SK-N-SH (cell line): ENCODE results near the gene P2RY6. TPM values are rescaled to one million over a fixed set of nuclear protein-coding genes. Genes with fewer than 3 reads are reported as not detected.

ENCODE experiments used
- CTCF ChIA-PET: fragments of 300-600, 350-600 bp; formaldehyde crosslinking; extraction: SDS; loops from one replicate; lab custom pipeline; 2021; lab: Yijun Ruan, JAX
- POLR2A ChIA-PET: fragments of 350-600 bp; sonication (Branson Sonifier 250); formaldehyde crosslinking; extraction: SDS; loops from one replicate; lab custom pipeline; 2020; ENCODE audit warnings: antibody characterized with exemption, inconsistent platforms; lab: Yijun Ruan, JAX
- DNase-seq: peaks from one replicate; pipeline ENCODE4 v3.0.0; 2012
- H2AFZ ChIP-seq: fragments of 200-600 bp; sonication (generic); 2 replicates; pipeline ENCODE4 v1.8.1; 2016; ENCODE audit warnings: antibody characterized with exemption, mild to moderate bottlenecking, low read depth
- H3F3A ChIP-seq: fragments of 200-600 bp; sonication (generic); replicated peaks from 2 replicates; pipeline ENCODE3; 2016; ENCODE audit warnings: antibody characterized with exemption, mild to moderate bottlenecking; ENCODE audit not compliant: insufficient read depth
- H3K27ac ChIP-seq, 2 experiments: fragments of 200-500 bp in 1 of 2; fragments of 200-600 bp in 1 of 2; sonication (Bioruptor generic) in 1 of 2; sonication (generic), shearing (Covaris generic) in 1 of 2; 2 replicates each; pipeline versions ENCODE4 v1.5.1 to v1.6.1; 2014 to 2016; ENCODE audit warnings: low read depth in 2 of 2, inconsistent platforms in 1 of 2, low read length in 1 of 2, mild to moderate bottlenecking in 1 of 2, mixed read lengths in 1 of 2
- H3K27me3 ChIP-seq: fragments of 200-600 bp; sonication (generic), shearing (Covaris generic); 2 replicates; pipeline ENCODE4 v1.6.1; 2016; ENCODE audit warnings: mixed run types; ENCODE audit not compliant: insufficient read depth
- H3K36me3 ChIP-seq, 2 experiments: fragments of 200-500 bp in 1 of 2; fragments of 200-600 bp in 1 of 2; sonication (Bioruptor generic) in 1 of 2; sonication (generic) in 1 of 2; replicated peaks in 1 of 2; 2 replicates each; pipeline versions ENCODE3 to v1.5.1; 2014 to 2016; ENCODE audit warnings: low read length in 1 of 2, mild to moderate bottlenecking in 1 of 2; ENCODE audit not compliant: insufficient read depth in 2 of 2, control insufficient read depth in 1 of 2
- H3K4me1 ChIP-seq, 2 experiments: fragments of 200-500 bp in 1 of 2; fragments of 200-600 bp in 1 of 2; sonication (Bioruptor generic) in 1 of 2; sonication (generic), shearing (Covaris generic) in 1 of 2; 2 replicates each; pipeline versions ENCODE4 v1.5.1 to v1.6.1; 2014 to 2016; ENCODE audit warnings: low read depth in 1 of 2, low read length in 1 of 2, mixed run types in 1 of 2; ENCODE audit not compliant: insufficient read depth in 2 of 2, control insufficient read depth in 1 of 2
- H3K4me2 ChIP-seq: fragments of 200-600 bp; sonication (generic), shearing (Covaris generic); 2 replicates; pipeline ENCODE4 v1.6.1; 2017; ENCODE audit warnings: mixed run types
- H3K4me3 ChIP-seq, 2 experiments: fragments of 200-500 bp in 1 of 2; fragments of 200-600 bp in 1 of 2; sonication (Bioruptor generic) in 1 of 2; sonication (generic), shearing (Covaris generic) in 1 of 2; 2 replicates each; pipeline versions ENCODE4 v1.5.1 to v1.8.1; 2014 to 2016; ENCODE audit warnings: low read depth in 2 of 2, inconsistent platforms in 1 of 2, low read length in 1 of 2, mild to moderate bottlenecking in 1 of 2, mixed read lengths in 1 of 2, moderate library complexity in 1 of 2
- H3K79me2 ChIP-seq: fragments of 200-600 bp; sonication (generic); 2 replicates; pipeline ENCODE4 v1.8.1; 2017; ENCODE audit warnings: mild to moderate bottlenecking; ENCODE audit not compliant: insufficient read depth
- H3K9ac ChIP-seq: fragments of 200-600 bp; sonication (generic); 2 replicates; pipeline ENCODE4 v1.6.1; 2017; ENCODE audit warnings: mixed run types
- H3K9me2 ChIP-seq: fragments of 200-600 bp; sonication (generic); 2 replicates; pipeline ENCODE4 v1.6.1; 2017; ENCODE audit warnings: mixed run types
- H3K9me3 ChIP-seq: fragments of 200-600 bp; sonication (generic); 2 replicates; pipeline ENCODE4 v1.6.1; 2017; ENCODE audit warnings: mixed run types, mild to moderate bottlenecking, moderate library complexity
- H4K20me1 ChIP-seq: fragments of 200-600 bp; sonication (generic); 2 replicates; pipeline ENCODE4 v1.6.1; 2017; ENCODE audit warnings: mild to moderate bottlenecking, mixed run types; ENCODE audit not compliant: insufficient read depth
- CHD2 ChIP-seq: fragments of 150-350 bp; IDR thresholded peaks from 2 replicates; pipeline ENCODE4 v1.6.1; 2018; ENCODE audit warnings: low read length; ENCODE audit not compliant: partially characterized antibody
- CTCF ChIP-seq: fragments of 200-600 bp; sonication (generic); IDR thresholded peaks from 2 replicates; pipeline ENCODE4 v1.6.1; 2017; ENCODE audit warnings: antibody characterized with exemption, mild to moderate bottlenecking, moderate library complexity
- EP300 ChIP-seq, 2 experiments: IDR thresholded peaks; 2 replicates each; pipeline versions ENCODE4 v1.4.0 to v1.6.1; 2012; ENCODE audit warnings: borderline replicate concordance in 1 of 2, low read depth in 1 of 2, low read length in 1 of 2
- EZH2phosphoT487 ChIP-seq: fragments of 200-600 bp; sonication (generic); IDR thresholded peaks from 2 replicates; pipeline ENCODE4 v1.6.1; 2017; ENCODE audit warnings: low read depth, mixed run types, mild to moderate bottlenecking, antibody characterized with exemption, moderate library complexity, borderline replicate concordance
- GABPA ChIP-seq: IDR thresholded peaks from 2 replicates; pipeline ENCODE4 v1.4.0; 2012; ENCODE audit warnings: low read depth, mild to moderate bottlenecking
- IRF3 ChIP-seq: fragments of 150-350 bp; IDR thresholded peaks from 2 replicates; pipeline ENCODE4 v1.6.1; 2016; ENCODE audit warnings: mild to moderate bottlenecking, low read depth, low read length
- JUND ChIP-seq: IDR thresholded peaks from 2 replicates; pipeline ENCODE4 v1.4.0; 2012
- MAX ChIP-seq: IDR thresholded peaks from 2 replicates; pipeline ENCODE4 v1.4.0; 2012; ENCODE audit warnings: low read depth
- MEF2A ChIP-seq: IDR thresholded peaks from 2 replicates; pipeline ENCODE4 v1.4.0; 2012; ENCODE audit warnings: low read depth, borderline replicate concordance
- NFIC ChIP-seq: IDR thresholded peaks from 2 replicates; pipeline ENCODE4 v1.4.0; 2012; ENCODE audit warnings: borderline replicate concordance
- PBX3 ChIP-seq: IDR thresholded peaks from 2 replicates; pipeline ENCODE4; 2012
- POLR2AphosphoS5 ChIP-seq: IDR thresholded peaks from 2 replicates; pipeline ENCODE4 v1.6.1; 2012; ENCODE audit warnings: low read depth, low read length
- RFX5 ChIP-seq: IDR thresholded peaks from 2 replicates; pipeline ENCODE4 v1.6.1; 2012; ENCODE audit warnings: mild to moderate bottlenecking, improper control_type of control experiment, low read length
- SIN3A ChIP-seq: IDR thresholded peaks from 2 replicates; pipeline ENCODE4 v1.6.1; 2012; ENCODE audit warnings: low read depth, mild to moderate bottlenecking, low read length, moderate library complexity, borderline replicate concordance
- SMC3 ChIP-seq: IDR thresholded peaks from 2 replicates; pipeline ENCODE4 v1.6.1; 2012; ENCODE audit warnings: low read depth, low read length, improper control_type of control experiment
- TAF1 ChIP-seq: IDR thresholded peaks from 2 replicates; pipeline ENCODE4 v1.6.1; 2012; ENCODE audit warnings: low read depth, mild to moderate bottlenecking, low read length, moderate library complexity, borderline replicate concordance
- TCF12 ChIP-seq: IDR thresholded peaks from 2 replicates; pipeline ENCODE4 v1.4.0; 2012
- USF2 ChIP-seq: fragments of 150-350 bp; IDR thresholded peaks from 2 replicates; pipeline ENCODE4 v1.6.1; 2017; ENCODE audit warnings: antibody characterized with exemption, low read length, low read depth, borderline replicate concordance
- WGBS: methylation state at CpG from one replicate; pipeline ENCODE4 v1.1.6; 2017; ENCODE audit warnings: low lambda C conversion rate; 5-methylcytosine and 5-hydroxymethylcytosine counted together
- polyA plus RNA-seq, 3 experiments: library from polyadenylated mRNA; depleted of rRNA; stranded (reverse); fragments of >200 nt; gene quantifications; 2 replicates each; pipeline ENCODE4 v1.2.3, GENCODE V29; 2012
- TF ChIP-seq, protein P1 (sequence below): IDR thresholded peaks from 2 replicates; pipeline ENCODE4 v1.6.1; 2012; ENCODE audit warnings: mild to moderate bottlenecking, low read depth, low read length, moderate library complexity

The P2RY6 gene
- polyA plus RNA-seq, 1 of the 3 experiments (the other 2 are of a cell fraction) = 0.15 TPM

GRCh38 chr11:73323464-73323863 is 51.3 kb downstream of the P2RY6 start:
- no peak overlapping the region for H2AFZ ChIP-seq
- H4K20me1 ChIP-seq = peaks cover 11% of the 10 kb centered on the region; the same call in 1 of the 2 replicates
- H3F3A ChIP-seq = peaks cover 55% of the 10 kb centered on the region
- TF ChIP-seq MAX (no peak; the same call in 1 of the 2 replicates), USF2 (no peak), TAF1 (no peak), TCF12 (peak; percentile 62), CHD2 (no peak), NFIC (peak; percentile 56), IRF3 (no peak), PBX3 (peak; percentile 33), MEF2A (peak; percentile 98), GABPA (no peak), EP300 (IDR thresholded peaks at IDR 0.05; ENCODE audit: borderline replicate concordance in 1 of 2, low read depth in 1 of 2, low read length in 1 of 2) (peak in 1 of 2 experiments; percentile 39; a peak in 1 of 4 replicates), RFX5 (no peak), POLR2AphosphoS5 (no peak), SIN3A (peak; percentile 41; the same call in 1 of the 2 replicates), SMC3 (no peak), CTCF (0 out of 2 replicates have a peak, but pooled peaks have one; percentile 6), JUND (no peak), EZH2phosphoT487 (no peak)
- TF ChIP-seq, protein P1, sequence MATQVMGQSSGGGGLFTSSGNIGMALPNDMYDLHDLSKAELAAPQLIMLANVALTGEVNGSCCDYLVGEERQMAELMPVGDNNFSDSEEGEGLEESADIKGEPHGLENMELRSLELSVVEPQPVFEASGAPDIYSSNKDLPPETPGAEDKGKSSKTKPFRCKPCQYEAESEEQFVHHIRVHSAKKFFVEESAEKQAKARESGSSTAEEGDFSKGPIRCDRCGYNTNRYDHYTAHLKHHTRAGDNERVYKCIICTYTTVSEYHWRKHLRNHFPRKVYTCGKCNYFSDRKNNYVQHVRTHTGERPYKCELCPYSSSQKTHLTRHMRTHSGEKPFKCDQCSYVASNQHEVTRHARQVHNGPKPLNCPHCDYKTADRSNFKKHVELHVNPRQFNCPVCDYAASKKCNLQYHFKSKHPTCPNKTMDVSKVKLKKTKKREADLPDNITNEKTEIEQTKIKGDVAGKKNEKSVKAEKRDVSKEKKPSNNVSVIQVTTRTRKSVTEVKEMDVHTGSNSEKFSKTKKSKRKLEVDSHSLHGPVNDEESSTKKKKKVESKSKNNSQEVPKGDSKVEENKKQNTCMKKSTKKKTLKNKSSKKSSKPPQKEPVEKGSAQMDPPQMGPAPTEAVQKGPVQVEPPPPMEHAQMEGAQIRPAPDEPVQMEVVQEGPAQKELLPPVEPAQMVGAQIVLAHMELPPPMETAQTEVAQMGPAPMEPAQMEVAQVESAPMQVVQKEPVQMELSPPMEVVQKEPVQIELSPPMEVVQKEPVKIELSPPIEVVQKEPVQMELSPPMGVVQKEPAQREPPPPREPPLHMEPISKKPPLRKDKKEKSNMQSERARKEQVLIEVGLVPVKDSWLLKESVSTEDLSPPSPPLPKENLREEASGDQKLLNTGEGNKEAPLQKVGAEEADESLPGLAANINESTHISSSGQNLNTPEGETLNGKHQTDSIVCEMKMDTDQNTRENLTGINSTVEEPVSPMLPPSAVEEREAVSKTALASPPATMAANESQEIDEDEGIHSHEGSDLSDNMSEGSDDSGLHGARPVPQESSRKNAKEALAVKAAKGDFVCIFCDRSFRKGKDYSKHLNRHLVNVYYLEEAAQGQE = no peak
- H3K4me1 ChIP-seq = peaks cover 79 to 84% of the 10 kb centered on the region in 2 experiments
- peak overlapping the region; percentile 92 to 98 for H3K27ac ChIP-seq
- WGBS = 32% methylated on average over 8 of the region's 14 CpGs
- peak overlapping the region in 1 of 2 experiments; percentile 33; a peak in 1 of 4 replicates for H3K4me3 ChIP-seq
- POLR2A ChIA-PET = no interaction called here
- peak overlapping the region; percentile 75 for H3K4me2 ChIP-seq
- H3K9ac ChIP-seq = peak overlapping the region; percentile 65
- no peaks in the 10 kb centered on the region for H3K9me3 ChIP-seq
- H3K9me2 ChIP-seq = no peaks in the 10 kb centered on the region
- H3K79me2 ChIP-seq = peaks cover 98% of the 10 kb centered on the region
- CTCF ChIA-PET = interaction anchor here (1.4 to 17.6 kb wide), 4 partner anchors 12 to 181 kb away, joined by 4 to 223 read pairs (median 28); partner anchors contain the start of genes ARHGEF17 and FCHSD2
- peaks cover 0 to 13% of the 10 kb centered on the region in 2 experiments for H3K36me3 ChIP-seq
- DNase-seq = peak; percentile 54
- no peaks in the 10 kb centered on the region for H3K27me3 ChIP-seq
